H54 (cell line): ENCODE measurements around the gene SYT13.
"Not testable (repeated sequence)": the region's sequence is repeated elsewhere in the genome, so short reads cannot be mapped to it uniquely, and the experiment has no call there.

Experiments
- DNase-seq: peaks from one replicate; pipeline ENCODE4 v3.0.0; 2011; ENCODE audit warnings: low spot score, mixed read lengths; ENCODE audit not compliant: insufficient read length
- FAIRE-seq: peaks from 3 replicates; lab custom pipeline; 2011; peaks lifted over from hg19 to GRCh38; lab: Jason Lieb, UNC
- POLR2A ChIP-seq: IDR thresholded peaks from 2 replicates; pipeline ENCODE4 v1.6.1; 2011; ENCODE audit warnings: low read depth, mild to moderate bottlenecking, low read length

SYT13 gene

DNA sequence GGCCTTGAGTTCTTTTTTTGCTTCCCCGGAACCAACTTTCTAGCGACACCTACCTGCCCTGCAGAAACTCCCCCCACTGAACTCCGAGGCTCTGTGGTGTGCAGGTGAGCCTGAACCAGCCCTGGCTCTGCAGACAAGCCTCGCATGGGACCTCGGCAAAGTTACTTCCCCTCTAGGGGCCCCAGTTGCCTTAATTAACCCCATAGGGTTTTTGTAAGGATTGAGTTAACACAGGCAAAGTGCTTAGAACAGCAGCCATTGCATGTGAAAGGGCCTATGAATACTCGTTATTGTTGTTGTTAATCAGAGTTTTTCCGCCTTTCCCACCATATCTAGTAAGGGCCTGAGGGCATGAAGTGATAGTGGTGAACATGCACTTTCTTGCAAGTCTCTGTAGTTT is 12.6 kb upstream of the SYT13 start:
- FAIRE-seq (no peak), DNase-seq (no peak)
- no peak for TF ChIP-seq POLR2A

DNA sequence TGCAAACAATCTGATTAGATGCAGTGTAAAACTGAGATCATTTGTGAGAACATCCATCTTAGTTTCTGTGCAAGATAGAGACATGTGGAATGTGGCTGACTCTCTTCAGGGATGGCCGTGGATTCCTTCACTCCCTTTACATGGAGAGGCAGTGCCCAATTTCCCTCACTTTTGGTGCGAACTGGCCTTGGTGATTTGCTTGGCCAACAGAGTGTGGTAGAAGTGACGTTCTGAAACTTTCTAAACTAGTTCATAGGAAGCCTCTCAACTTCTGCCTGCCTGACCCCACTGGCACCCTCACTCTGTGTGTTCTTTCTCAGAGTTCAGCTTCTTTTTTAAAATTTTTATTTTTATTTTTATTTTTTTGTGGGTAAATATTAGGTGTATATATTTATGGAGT is 9.9 kb upstream of the SYT13 start:
- FAIRE-seq = no peak

DNA sequence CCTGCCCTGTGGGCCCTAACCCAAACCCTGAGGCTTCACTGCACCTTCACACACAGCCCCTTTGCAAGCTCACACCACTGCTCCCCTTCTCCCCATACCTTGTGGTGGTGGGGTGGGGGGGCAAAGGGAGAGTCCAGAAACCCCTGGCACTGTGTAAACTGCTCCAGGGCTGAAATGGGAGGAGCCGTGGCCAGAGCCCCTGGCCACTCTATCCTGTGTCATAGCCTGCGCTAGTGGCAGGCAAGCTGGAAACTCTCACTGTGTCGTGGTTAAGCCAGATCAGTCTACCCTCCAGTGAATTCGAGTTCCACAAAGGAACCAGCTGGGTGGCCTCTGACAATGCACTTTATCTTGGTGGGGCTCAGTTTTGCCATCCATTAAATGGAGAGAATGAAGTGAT is 8.4 kb upstream of the SYT13 start:
- FAIRE-seq (no peak), DNase-seq (no peak)
- TF ChIP-seq POLR2A = no peak

More for the DNA sequence above, 9.9 kb upstream of the SYT13 start:
- TF ChIP-seq POLR2A = no peak
- DNase-seq = no peak

DNA sequence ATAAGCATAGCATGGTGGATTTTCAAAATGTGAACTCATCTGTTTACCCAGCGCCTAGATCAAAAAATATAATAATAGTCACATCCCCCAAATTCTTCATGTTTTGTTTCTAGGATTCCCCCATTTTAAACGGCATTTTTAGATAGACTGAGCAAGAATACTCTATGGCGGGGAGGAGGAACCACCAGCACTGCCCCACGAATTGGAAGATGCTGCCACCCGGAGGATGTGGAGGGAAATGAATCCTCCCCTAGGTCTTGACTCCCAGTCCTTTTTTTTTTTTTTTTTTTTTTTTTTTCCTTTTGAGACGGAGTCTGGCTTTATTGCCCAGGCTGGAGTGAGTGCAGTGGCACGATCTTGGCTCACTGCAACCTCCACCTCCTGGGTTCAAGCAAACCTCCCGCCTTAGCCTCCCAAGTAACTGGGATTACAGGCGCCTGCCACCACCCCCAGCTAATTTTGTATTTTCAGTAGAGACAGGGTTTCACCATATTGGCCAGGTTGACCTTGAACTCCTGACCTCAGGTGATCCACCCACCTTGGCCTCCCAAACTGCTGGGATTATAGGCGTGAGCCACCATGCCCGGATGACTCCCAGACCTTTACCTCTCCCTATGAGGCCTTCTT is 7.5 kb upstream of the SYT13 start:
- DNase-seq = peak; percentile 92
- FAIRE-seq = not testable (repeated sequence)

DNA sequence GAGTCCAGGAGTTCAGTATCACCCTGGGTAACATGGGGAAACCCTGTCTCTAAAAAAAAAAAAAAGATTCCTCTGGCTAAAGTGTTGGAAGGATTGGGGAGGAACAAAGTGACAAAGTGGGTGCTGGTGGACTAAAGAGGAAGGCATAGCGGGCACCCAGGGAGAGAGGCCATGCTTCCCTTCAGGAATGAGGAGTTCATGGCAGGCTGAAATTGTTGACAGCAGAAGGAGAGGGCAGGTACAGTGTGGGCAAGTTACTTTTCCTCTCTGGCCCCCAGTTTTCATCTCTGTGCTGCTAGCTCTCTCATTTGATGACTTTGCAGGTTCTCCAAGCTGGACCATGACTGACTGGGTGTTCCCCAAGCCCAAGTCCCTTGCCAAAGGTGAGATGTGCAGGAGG is 4.4 kb upstream of the SYT13 start:
- no peak for TF ChIP-seq POLR2A
- FAIRE-seq = no peak
- no peak for DNase-seq

GRCh38 chr11:45289369-45289768 is 3.2 kb upstream of the SYT13 start:
- no peak for TF ChIP-seq POLR2A
- peak; percentile 55 for DNase-seq

GRCh38 chr11:45288339-45288738 is 2.2 kb upstream of the SYT13 start:
- DNase-seq = no peak
- no peak for TF ChIP-seq POLR2A
- no peak for FAIRE-seq

More at GRCh38 chr11:45289369-45289768, 3.2 kb upstream of the SYT13 start:
- peak; percentile 53 for FAIRE-seq

- TF ChIP-seq POLR2A = no peak
- DNase-seq = no peak
- no peak for FAIRE-seq
Observed at GRCh38 chr11:45287316-45287903, 1.3 kb upstream of the SYT13 start.

GRCh38 chr11:45285250-45285828 is 802 bp downstream of the SYT13 start:
- FAIRE-seq (no peak), DNase-seq (no peak)
- TF ChIP-seq POLR2A = no peak

- no peak for DNase-seq
- TF ChIP-seq POLR2A = no peak
- no peak for FAIRE-seq
Observed at GRCh38 chr11:45282081-45282480, 4.1 kb downstream of the SYT13 start.

DNA sequence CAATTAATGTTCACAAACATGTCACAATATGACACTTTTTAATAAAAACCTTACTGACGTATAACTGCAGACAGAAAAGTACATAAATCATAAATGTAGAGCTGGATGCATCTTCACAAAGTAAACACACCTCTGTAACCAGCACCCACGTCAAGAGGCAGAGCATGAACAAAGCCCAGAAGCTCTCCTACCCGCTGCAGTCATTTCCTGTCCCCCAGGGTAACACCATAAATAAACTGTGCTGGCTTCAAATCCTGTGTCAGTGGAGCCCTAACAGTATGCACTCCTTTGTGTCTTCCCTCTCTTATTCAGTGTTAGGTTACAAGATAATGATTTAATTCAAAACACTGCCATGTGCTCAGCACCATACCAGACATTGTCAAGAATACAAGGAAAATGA is 5.7 kb downstream of the SYT13 start:
- FAIRE-seq (no peak), DNase-seq (no peak)
- no peak for TF ChIP-seq POLR2A

DNA sequence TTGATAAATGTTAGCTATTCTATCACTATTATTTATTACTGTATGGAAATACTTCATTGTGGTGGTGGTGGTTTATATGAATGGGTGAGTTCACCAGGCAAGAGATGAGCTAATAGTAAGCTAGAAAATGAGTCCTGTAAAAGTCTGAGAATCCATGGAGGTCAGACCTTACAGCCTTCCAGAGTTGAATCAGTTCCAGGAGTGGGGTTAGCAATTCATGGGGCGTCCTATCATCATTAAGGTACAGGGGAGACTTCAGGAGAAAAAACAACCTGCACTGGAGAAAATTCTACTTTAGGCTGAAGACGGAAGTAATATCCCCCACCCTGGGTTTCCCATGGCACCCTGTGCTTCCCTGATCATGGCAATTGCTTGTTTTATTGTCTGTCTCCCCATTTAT is 6.5 kb downstream of the SYT13 start:
- DNase-seq = no peak

GRCh38 chr11:45278714-45279113 is 7.4 kb downstream of the SYT13 start:
- no peak for TF ChIP-seq POLR2A
- no peak for DNase-seq
- FAIRE-seq = no peak

More for the DNA sequence above, 6.5 kb downstream of the SYT13 start:
- no peak for FAIRE-seq
- TF ChIP-seq POLR2A = no peak

- FAIRE-seq (no peak), DNase-seq (no peak)
- no peak for TF ChIP-seq POLR2A
Observed at GRCh38 chr11:45275828-45276227, 10.3 kb downstream of the SYT13 start.

GRCh38 chr11:45274206-45274605 is 11.9 kb downstream of the SYT13 start:
- DNase-seq = no peak
- FAIRE-seq = no peak
- TF ChIP-seq POLR2A = no peak
